ENCODE results near the gene CIC. TPM values are rescaled to one million over a fixed set of nuclear protein-coding genes. Genes with fewer than 3 reads are reported as not detected.

Gene CIC
- total and polyA plus RNA-seq, 9 of the 15 experiments (the other 6 are each of a cell fraction or from before 2014, with no cell fraction given): 0.07 to 44.7 (median 8.6) TPM

- TF ChIP-seq CBFB (CRISPR knock-in tag; IDR thresholded peaks at IDR 0.05) (no peak), RBM15 (IDR thresholded peaks at IDR 0.05; ENCODE audit: insufficient read depth, low read length) (no peak), KAT8 (IDR thresholded peaks at IDR 0.05; ENCODE audit: low read depth) (no peak), HNRNPL (IDR thresholded peaks at IDR 0.05; ENCODE audit: low read depth, low read length) (peak; percentile 100), NFRKB (IDR thresholded peaks at IDR 0.05; ENCODE audit: low read depth) (no peak), RCOR1 (IDR thresholded peaks at IDR 0.05; ENCODE audit: borderline replicate concordance in 1 of 2, low read depth in 2 of 2, low read length in 2 of 2) (0 out of 4 replicates have a peak, but pooled peaks of 1 of the 2 experiments have one; percentile 8), ZNF217 (CRISPR knock-in tag; IDR thresholded peaks at IDR 0.05) (no peak), FOS (IDR thresholded peaks at IDR 0.05; ENCODE audit: extremely low read depth, insufficient read length) (peak; percentile 90), MECOM (CRISPR knock-in tag; IDR thresholded peaks at IDR 0.05) (no peak), ELF4 (CRISPR knock-in tag; IDR thresholded peaks at IDR 0.05) (no peak), KAT2B (IDR thresholded peaks at IDR 0.05; ENCODE audit: low read depth, low read length) (no peak), ILF3 (IDR thresholded peaks at IDR 0.05; ENCODE audit: borderline replicate concordance) (no peak), ZFP30 (CRISPR knock-in tag; IDR thresholded peaks at IDR 0.05; ENCODE audit: borderline replicate concordance) (no peak), HOMEZ (CRISPR knock-in tag; IDR thresholded peaks at IDR 0.05) (no peak), GATAD2B (IDR thresholded peaks at IDR 0.05; ENCODE audit: borderline replicate concordance) (peak; percentile 74; the same call in 1 of the 2 replicates), EWSR1 (IDR thresholded peaks at IDR 0.05; ENCODE audit: borderline replicate concordance, low read depth, partially characterized antibody) (no peak), KAT7 (CRISPR knock-in tag; IDR thresholded peaks at IDR 0.05; ENCODE audit: borderline replicate concordance) (peak; percentile 93), ZNF212 (CRISPR knock-in tag; IDR thresholded peaks at IDR 0.05) (no peak), U2AF1 (optimal IDR thresholded peaks at IDR 0.05; ENCODE audit: low read depth, low read length) (no peak), KLF1 (tag; IDR thresholded peaks at IDR 0.05) (peak; percentile 63), ADNP (tag; IDR thresholded peaks at IDR 0.05) (no peak), SP2 (IDR thresholded peaks at IDR 0.05; ENCODE audit: extremely low read depth, low read depth, low read length, poor library complexity, severe bottlenecking) (peak; percentile 49), MYNN (IDR thresholded peaks at IDR 0.05) (0 out of 2 replicates have a peak, but pooled peaks have one; percentile 10), MYNN (CRISPR knock-in tag; IDR thresholded peaks at IDR 0.05) (no peak)
- TF ChIP-seq, protein P1, sequence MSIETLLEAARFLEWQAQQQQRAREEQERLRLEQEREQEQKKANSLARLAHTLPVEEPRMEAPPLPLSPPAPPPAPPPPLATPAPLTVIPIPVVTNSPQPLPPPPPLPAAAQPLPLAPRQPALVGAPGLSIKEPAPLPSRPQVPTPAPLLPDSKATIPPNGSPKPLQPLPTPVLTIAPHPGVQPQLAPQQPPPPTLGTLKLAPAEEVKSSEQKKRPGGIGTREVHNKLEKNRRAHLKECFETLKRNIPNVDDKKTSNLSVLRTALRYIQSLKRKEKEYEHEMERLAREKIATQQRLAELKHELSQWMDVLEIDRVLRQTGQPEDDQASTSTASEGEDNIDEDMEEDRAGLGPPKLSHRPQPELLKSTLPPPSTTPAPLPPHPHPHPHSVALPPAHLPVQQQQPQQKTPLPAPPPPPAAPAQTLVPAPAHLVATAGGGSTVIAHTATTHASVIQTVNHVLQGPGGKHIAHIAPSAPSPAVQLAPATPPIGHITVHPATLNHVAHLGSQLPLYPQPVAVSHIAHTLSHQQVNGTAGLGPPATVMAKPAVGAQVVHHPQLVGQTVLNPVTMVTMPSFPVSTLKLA (conservative IDR thresholded peaks at IDR 0.05): peak; percentile 40 to 67; a peak in 2 of 4 replicates
- TF ChIP-seq, protein P2, sequence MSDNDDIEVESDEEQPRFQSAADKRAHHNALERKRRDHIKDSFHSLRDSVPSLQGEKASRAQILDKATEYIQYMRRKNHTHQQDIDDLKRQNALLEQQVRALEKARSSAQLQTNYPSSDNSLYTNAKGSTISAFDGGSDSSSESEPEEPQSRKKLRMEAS (CRISPR knock-in tag; IDR thresholded peaks at IDR 0.05): peak; percentile 26; the same call in 1 of the 2 replicates
These were observed 11.1 kb downstream of the CIC start (continued) for GRCh38 chr19:42279902-42280814.
